Measurements from ENCODE around the gene PELI2. TPM values are rescaled to one million over a fixed set of nuclear protein-coding genes. Genes with fewer than 3 reads are reported as not detected.

PELI2 gene
- total RNA-seq, 1 experiment from 2014 or later = 0.19 TPM

GRCh38 chr14:56154321-56154720 is 36.1 kb downstream of the PELI2 start:
- ChIA-PET POLR2A (no interaction called here), CTCF (no interaction called here)
- Mint-ChIP-seq H3K27ac (ENCODE audit: low read depth, unreplicated experiment) (no peak overlapping the region), H3K4me3 (ENCODE audit: unreplicated experiment) (no peak overlapping the region), H3K4me1 (ENCODE audit: insufficient read depth, unreplicated experiment) (peaks cover 16% of the 10 kb centered on the region), H3K27me3 (ENCODE audit: insufficient read depth, unreplicated experiment) (no peaks in the 10 kb centered on the region), H3K9me3 (ENCODE audit: unreplicated experiment) (no peaks in the 10 kb centered on the region), H3K36me3 (ENCODE audit: insufficient read depth, unreplicated experiment) (no peaks in the 10 kb centered on the region)
- intact Hi-C loops (cut with micrococcal nuclease) = no loop called here
- DNase-seq (ENCODE audit: unreplicated experiment) = no peak
- BruUV-seq (replicated peaks) = no TSS peak
- no peak for TF ChIP-seq CTCF (IDR thresholded peaks at IDR 0.05; ENCODE audit: unreplicated experiment)

DNA sequence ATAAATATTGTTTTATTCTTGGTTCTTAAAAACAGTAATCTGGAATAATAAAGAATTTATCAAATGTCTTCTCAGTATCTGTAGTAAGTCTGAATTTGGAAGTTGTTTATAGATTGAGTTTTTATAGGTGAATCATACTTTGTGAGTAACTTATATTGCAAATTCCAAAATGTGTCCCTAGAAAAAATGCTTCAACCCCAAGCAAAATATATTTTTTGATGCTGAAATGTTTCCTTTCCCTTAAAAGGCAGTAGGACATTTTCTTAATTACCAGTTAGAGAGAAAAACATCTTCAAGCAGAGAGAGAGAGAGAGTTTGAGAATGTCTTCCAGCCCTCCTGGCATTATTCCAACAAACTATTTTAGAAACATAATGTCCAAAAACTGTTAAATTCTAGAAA is 37.9 kb downstream of the PELI2 start:
- no TSS peak for BruUV-seq (replicated peaks)
- DNase-seq (ENCODE audit: unreplicated experiment) = no peak
- no peak for TF ChIP-seq CTCF (IDR thresholded peaks at IDR 0.05; ENCODE audit: unreplicated experiment)
- H3K27me3 Mint-ChIP-seq (ENCODE audit: insufficient read depth, unreplicated experiment) = no peaks in the 10 kb centered on the region
- CTCF ChIA-PET = interaction anchor here (0.9 kb wide), 1 partner anchor 312 kb away, joined by 3 read pairs; no protein-coding TSS in a partner anchor
- POLR2A ChIA-PET = no interaction called here
- H3K4me1 Mint-ChIP-seq (ENCODE audit: insufficient read depth, unreplicated experiment) = peaks cover 24% of the 10 kb centered on the region
- H3K9me3 Mint-ChIP-seq (ENCODE audit: unreplicated experiment) = no peaks in the 10 kb centered on the region
- intact Hi-C loops (cut with micrococcal nuclease) = no loop called here
- H3K4me3 Mint-ChIP-seq (ENCODE audit: unreplicated experiment) = no peak overlapping the region
- no peaks in the 10 kb centered on the region for H3K36me3 Mint-ChIP-seq (ENCODE audit: insufficient read depth, unreplicated experiment)
- no peak overlapping the region for H3K27ac Mint-ChIP-seq (ENCODE audit: low read depth, unreplicated experiment)

- ChIA-PET CTCF (no interaction called here), POLR2A (no interaction called here)
- no TSS peak for BruUV-seq (replicated peaks)
- Mint-ChIP-seq H3K27me3 (ENCODE audit: insufficient read depth, unreplicated experiment) (no peaks in the 10 kb centered on the region), H3K36me3 (ENCODE audit: insufficient read depth, unreplicated experiment) (no peaks in the 10 kb centered on the region), H3K27ac (ENCODE audit: low read depth, unreplicated experiment) (no peak overlapping the region), H3K9me3 (ENCODE audit: unreplicated experiment) (peaks cover 12% of the 10 kb centered on the region), H3K4me3 (ENCODE audit: unreplicated experiment) (no peak overlapping the region), H3K4me1 (ENCODE audit: insufficient read depth, unreplicated experiment) (peaks cover 16% of the 10 kb centered on the region)
- DNase-seq (ENCODE audit: unreplicated experiment) = no peak
- intact Hi-C loops (cut with micrococcal nuclease) = no loop called here
- no peak for TF ChIP-seq CTCF (IDR thresholded peaks at IDR 0.05; ENCODE audit: unreplicated experiment)
These were observed 40.9 kb downstream of the PELI2 start for GRCh38 chr14:56159066-56159465.

- DNase-seq (ENCODE audit: unreplicated experiment) = no peak
- no peak for TF ChIP-seq CTCF (IDR thresholded peaks at IDR 0.05; ENCODE audit: unreplicated experiment)
- H3K27me3 Mint-ChIP-seq (ENCODE audit: insufficient read depth, unreplicated experiment) = no peaks in the 10 kb centered on the region
- peaks cover 16% of the 10 kb centered on the region for H3K4me1 Mint-ChIP-seq (ENCODE audit: insufficient read depth, unreplicated experiment)
- BruUV-seq (replicated peaks) = no TSS peak
- H3K4me3 Mint-ChIP-seq (ENCODE audit: unreplicated experiment) = no peak overlapping the region
- H3K27ac Mint-ChIP-seq (ENCODE audit: low read depth, unreplicated experiment) = no peak overlapping the region
- peaks cover 23% of the 10 kb centered on the region for H3K9me3 Mint-ChIP-seq (ENCODE audit: unreplicated experiment)
- ChIA-PET POLR2A (interaction anchor here (0.6 kb wide), 2 partner anchors 184 to 351 kb away, joined by 3 read pairs; no protein-coding TSS in a partner anchor), CTCF (no interaction called here)
- intact Hi-C loops (cut with micrococcal nuclease) = no loop called here
- no peaks in the 10 kb centered on the region for H3K36me3 Mint-ChIP-seq (ENCODE audit: insufficient read depth, unreplicated experiment)
These were observed 41.9 kb downstream of the PELI2 start for GRCh38 chr14:56160088-56160487.
